ENCODE results near the gene TMEM207. TPM values are rescaled to one million over a fixed set of nuclear protein-coding genes. Genes with fewer than 3 reads are reported as not detected.

TMEM207 gene
- total RNA-seq, 1 experiment from 2014 or later: not detected

DNA sequence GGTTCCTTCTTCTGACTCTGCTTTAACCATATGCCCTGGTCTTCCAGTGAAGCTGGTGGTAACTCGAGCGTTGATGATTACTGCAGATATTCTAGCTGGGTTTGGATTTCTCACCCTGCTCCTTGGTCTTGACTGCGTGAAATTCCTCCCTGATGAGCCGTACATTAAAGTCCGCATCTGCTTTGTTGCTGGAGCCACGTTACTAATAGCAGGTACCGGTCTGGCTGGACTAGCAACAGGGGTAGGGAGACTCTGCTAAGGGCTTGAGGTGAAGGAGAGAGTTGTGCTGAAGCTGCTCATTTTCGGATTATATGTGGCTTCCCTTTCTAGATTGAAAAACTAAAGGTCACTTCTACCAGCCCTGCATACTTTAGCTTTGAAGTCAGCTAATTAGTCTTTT lies 45.0 kb downstream of the TMEM207 start:
- CTCF ChIA-PET: interaction anchor here (0.6 kb wide), 1 partner anchor 396 kb away, joined by 5 read pairs; no protein-coding TSS in a partner anchor
- POLR2A ChIA-PET: no interaction called here
- H3K27ac Mint-ChIP-seq (ENCODE audit: unreplicated experiment): no peak overlapping the region

DNA sequence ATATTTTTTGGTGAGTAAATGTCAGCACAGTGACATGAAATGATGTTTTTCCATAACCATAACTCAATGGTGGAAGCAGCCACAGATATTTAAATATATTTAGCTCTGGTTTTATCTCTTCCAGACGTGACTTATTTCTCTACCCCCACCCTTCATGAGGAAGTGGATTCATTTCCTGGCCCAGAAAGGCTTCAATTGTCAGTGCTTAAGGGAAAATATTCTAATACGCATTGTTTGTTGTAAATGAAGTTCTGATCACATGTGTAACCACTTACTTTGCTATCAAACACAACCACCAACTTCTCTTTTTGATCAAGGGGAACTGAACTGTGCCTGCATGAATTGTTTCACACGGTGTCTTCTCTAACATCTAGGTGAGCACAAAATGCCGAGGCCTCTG lies 47.7 kb downstream of the TMEM207 start:
- DNase-seq: no peak
- CTCF ChIA-PET: no interaction called here
- POLR2A ChIA-PET: no interaction called here
- intact Hi-C loops (cut with micrococcal nuclease; ENCODE audit: unreplicated experiment): no loop called here
- Mint-ChIP-seq H3K4me3 (ENCODE audit: unreplicated experiment) (no peak overlapping the region), H3K4me1 (ENCODE audit: low read depth, unreplicated experiment) (no peaks in the 10 kb centered on the region), H3K27me3 (ENCODE audit: insufficient read depth, unreplicated experiment) (no peaks in the 10 kb centered on the region), H3K36me3 (ENCODE audit: insufficient read depth, unreplicated experiment) (no peaks in the 10 kb centered on the region), H3K9me3 (ENCODE audit: unreplicated experiment) (no peaks in the 10 kb centered on the region), H3K27ac (ENCODE audit: unreplicated experiment) (no peak overlapping the region)
- no TSS peak for BruUV-seq (replicated peaks)
- TF ChIP-seq, protein P1, sequence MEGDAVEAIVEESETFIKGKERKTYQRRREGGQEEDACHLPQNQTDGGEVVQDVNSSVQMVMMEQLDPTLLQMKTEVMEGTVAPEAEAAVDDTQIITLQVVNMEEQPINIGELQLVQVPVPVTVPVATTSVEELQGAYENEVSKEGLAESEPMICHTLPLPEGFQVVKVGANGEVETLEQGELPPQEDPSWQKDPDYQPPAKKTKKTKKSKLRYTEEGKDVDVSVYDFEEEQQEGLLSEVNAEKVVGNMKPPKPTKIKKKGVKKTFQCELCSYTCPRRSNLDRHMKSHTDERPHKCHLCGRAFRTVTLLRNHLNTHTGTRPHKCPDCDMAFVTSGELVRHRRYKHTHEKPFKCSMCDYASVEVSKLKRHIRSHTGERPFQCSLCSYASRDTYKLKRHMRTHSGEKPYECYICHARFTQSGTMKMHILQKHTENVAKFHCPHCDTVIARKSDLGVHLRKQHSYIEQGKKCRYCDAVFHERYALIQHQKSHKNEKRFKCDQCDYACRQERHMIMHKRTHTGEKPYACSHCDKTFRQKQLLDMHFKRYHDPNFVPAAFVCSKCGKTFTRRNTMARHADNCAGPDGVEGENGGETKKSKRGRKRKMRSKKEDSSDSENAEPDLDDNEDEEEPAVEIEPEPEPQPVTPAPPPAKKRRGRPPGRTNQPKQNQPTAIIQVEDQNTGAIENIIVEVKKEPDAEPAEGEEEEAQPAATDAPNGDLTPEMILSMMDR (IDR thresholded peaks at IDR 0.05; ENCODE audit: insufficient read depth in 1 of 2, low read depth in 1 of 2, low read length in 1 of 2, severe bottlenecking in 1 of 2, unreplicated experiment in 1 of 2): no peak
- no peaks in the 10 kb centered on the region for H3K4me1 ChIP-seq
- no peaks in the 10 kb centered on the region for H3K36me3 ChIP-seq (ENCODE audit: control insufficient read depth, insufficient read depth, low read length)
- H3K9me3 ChIP-seq: no peaks in the 10 kb centered on the region
- H3K4me3 ChIP-seq (ENCODE audit: low read depth, low read length): no peak overlapping the region
- H3K27me3 ChIP-seq (replicated peaks; ENCODE audit: control insufficient read depth, insufficient read depth, low read length): no peaks in the 10 kb centered on the region; the same call in 1 of the 2 replicates

More for the DNA sequence above, 45.0 kb downstream of the TMEM207 start:
- no peaks in the 10 kb centered on the region for H3K9me3 Mint-ChIP-seq (ENCODE audit: unreplicated experiment)
- no peaks in the 10 kb centered on the region for H3K36me3 Mint-ChIP-seq (ENCODE audit: insufficient read depth, unreplicated experiment)
- Histone ChIP-seq H3K27me3 (replicated peaks; ENCODE audit: control insufficient read depth, insufficient read depth, low read length) (no peaks in the 10 kb centered on the region), H3K4me1 (no peaks in the 10 kb centered on the region), H3K4me3 (ENCODE audit: low read depth, low read length) (no peak overlapping the region), H3K9me3 (no peaks in the 10 kb centered on the region), H3K36me3 (ENCODE audit: control insufficient read depth, insufficient read depth, low read length) (no peaks in the 10 kb centered on the region)
- DNase-seq: no peak
- intact Hi-C loops (cut with micrococcal nuclease; ENCODE audit: unreplicated experiment): no loop called here
- no peak overlapping the region for H3K4me3 Mint-ChIP-seq (ENCODE audit: unreplicated experiment)
- no TSS peak for BruUV-seq (replicated peaks)
- no peaks in the 10 kb centered on the region for H3K27me3 Mint-ChIP-seq (ENCODE audit: insufficient read depth, unreplicated experiment)
- TF ChIP-seq, protein P1 (IDR thresholded peaks at IDR 0.05; ENCODE audit: insufficient read depth in 1 of 2, low read depth in 1 of 2, low read length in 1 of 2, severe bottlenecking in 1 of 2, unreplicated experiment in 1 of 2): no peak
- no peaks in the 10 kb centered on the region for H3K4me1 Mint-ChIP-seq (ENCODE audit: low read depth, unreplicated experiment)

DNA sequence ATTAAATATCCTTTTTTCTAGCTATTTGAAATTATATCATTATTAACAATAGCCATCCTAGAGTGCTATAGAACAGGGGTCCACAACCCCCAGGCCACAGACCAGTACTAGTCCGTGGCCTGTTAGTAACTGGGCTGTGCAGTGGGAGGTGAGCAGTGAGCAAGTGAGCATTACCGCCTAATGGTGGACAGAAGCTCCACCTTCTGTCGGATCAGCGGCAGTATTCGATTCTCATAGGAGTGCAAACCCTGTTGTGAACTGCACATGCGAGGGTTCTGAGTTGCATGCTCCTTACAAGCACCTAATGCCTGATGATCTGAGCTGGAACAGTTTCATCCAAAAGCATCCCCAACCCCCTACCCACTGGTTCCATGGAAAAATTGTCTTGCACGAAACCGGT lies 50.0 kb downstream of the TMEM207 start:
- H3K36me3 ChIP-seq (ENCODE audit: control insufficient read depth, insufficient read depth, low read length): no peaks in the 10 kb centered on the region
- TF ChIP-seq, protein P1 (IDR thresholded peaks at IDR 0.05; ENCODE audit: insufficient read depth in 1 of 2, low read depth in 1 of 2, low read length in 1 of 2, severe bottlenecking in 1 of 2, unreplicated experiment in 1 of 2): no peak
- BruUV-seq (replicated peaks): no TSS peak
- Mint-ChIP-seq H3K4me3 (ENCODE audit: unreplicated experiment) (no peak overlapping the region), H3K27ac (ENCODE audit: unreplicated experiment) (no peak overlapping the region), H3K36me3 (ENCODE audit: insufficient read depth, unreplicated experiment) (no peaks in the 10 kb centered on the region), H3K27me3 (ENCODE audit: insufficient read depth, unreplicated experiment) (no peaks in the 10 kb centered on the region), H3K4me1 (ENCODE audit: low read depth, unreplicated experiment) (no peaks in the 10 kb centered on the region), H3K9me3 (ENCODE audit: unreplicated experiment) (no peaks in the 10 kb centered on the region)
- DNase-seq: no peak
- no peak overlapping the region for H3K4me3 ChIP-seq (ENCODE audit: low read depth, low read length)
- intact Hi-C loops (cut with micrococcal nuclease; ENCODE audit: unreplicated experiment): no loop called here
- ChIA-PET CTCF (interaction anchor here (0.7 kb wide), 1 partner anchor 151 kb away, joined by 3 read pairs; no protein-coding TSS in a partner anchor), POLR2A (no interaction called here)
- H3K9me3 ChIP-seq: no peaks in the 10 kb centered on the region
- H3K4me1 ChIP-seq: no peaks in the 10 kb centered on the region
- no peaks in the 10 kb centered on the region; the same call in 1 of the 2 replicates for H3K27me3 ChIP-seq (replicated peaks; ENCODE audit: control insufficient read depth, insufficient read depth, low read length)
